ENCODE data around the gene WDR81.
"Not testable (repeated sequence)": the region's sequence is repeated elsewhere in the genome, so short reads cannot be mapped to it uniquely, and the experiment has no call there.

The WDR81 gene

GRCh38 chr17:1713878-1714426 lies 10.6 kb upstream of the WDR81 start:
- DNase-seq, result no peak

GRCh38 chr17:1714427-1714979 lies 10.0 kb upstream of the WDR81 start:
- peak; percentile 76 for DNase-seq

- peak; percentile 84 for DNase-seq
Measured at GRCh38 chr17:1714980-1715802, 9.3 kb upstream of the WDR81 start.

DNA sequence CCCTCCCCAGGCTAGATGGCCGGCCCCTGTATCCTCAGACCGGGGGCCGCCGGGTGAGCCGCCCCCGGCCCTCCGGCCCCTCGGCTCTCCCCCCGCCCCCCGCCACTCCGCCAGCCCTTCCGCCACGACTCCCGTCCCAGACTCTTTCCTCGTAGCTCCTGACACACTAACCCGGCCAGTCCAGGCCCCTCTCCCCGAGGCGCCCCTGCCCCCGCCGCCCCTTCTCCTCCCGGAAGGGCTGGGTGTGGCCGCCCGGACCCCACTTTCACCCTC lies 8.8 kb upstream of the WDR81 start:
- DNase-seq, result no peak

- peak; percentile 100 for DNase-seq
Measured at GRCh38 chr17:1716076-1716911, 8.2 kb upstream of the WDR81 start.

DNA sequence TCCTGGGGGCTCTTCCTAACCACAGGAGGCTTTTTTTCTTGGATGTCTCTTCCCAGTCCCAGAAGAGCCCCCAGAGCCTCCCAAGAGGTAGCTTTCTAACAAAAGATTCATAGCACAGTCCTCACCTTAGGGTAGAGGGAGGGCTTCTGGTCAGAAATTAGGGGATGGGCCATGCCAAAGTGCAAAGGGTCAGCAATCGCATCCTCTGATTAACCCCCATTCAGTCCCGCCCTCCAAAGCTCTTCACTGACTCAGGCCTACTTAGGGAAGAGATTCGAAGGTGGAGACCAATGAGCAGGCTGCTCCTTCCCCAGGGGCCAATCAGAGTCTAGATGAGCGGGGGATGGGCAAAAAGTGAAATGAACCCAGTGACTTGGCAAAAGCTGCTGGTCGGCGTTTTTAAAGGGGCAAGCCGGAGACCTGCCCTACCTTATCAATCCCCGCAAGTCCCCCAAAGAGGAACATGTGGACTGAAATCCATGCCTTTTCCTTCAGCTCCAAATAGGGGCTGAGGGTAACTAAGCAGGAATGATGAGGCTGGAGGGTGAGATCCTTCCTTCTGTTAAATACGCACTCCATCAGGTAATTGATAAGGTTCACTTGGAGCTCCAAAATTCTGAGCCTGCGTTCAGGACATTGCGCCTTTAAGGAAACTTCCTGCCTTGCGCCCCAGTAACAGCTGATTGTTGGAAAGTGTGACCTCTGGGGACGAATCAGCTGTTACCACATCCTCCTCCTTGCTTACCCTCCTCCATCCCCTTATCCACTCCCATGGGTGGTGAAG lies 7.4 kb upstream of the WDR81 start:
- DNase-seq, result peak; percentile 93

DNA sequence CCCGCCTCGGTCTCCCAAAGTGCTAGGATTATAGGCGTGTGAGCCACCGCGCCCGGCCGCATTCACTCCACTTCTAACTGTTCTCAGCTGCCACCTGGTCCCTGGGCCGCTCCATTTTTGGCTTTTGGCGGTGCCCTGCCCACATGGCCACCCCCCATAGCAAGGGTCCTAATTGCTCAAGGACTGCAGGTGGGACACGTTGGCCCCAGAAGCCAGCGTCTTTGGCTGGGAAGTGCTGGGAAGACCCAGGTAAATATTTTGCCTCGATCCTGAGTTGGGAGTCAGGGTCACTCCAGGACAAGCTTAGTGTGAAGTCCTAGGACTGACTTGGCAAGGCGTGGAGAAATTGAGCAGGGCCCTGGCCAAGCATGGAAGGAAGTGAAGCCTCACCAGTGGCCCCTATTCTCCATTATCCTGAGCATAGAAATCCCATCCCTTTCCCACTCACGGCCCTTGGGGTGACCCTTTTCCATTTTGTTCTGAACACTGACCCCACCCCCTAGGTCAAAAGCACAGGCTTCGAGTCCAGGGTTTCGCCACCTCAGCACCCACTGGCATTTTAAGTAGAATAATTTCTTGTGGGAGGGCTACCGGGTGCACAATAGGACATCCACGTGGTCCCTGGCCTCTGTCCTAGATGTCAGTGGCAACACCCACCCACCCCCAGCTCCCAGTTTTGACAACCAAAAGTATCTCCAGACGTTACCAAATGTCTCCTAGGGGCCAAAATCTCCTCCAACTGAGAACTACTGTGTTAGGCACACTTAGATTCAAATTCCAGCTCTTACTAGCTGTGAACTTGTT lies 5.9 kb upstream of the WDR81 start:
- DNase-seq, result no peak

DNA sequence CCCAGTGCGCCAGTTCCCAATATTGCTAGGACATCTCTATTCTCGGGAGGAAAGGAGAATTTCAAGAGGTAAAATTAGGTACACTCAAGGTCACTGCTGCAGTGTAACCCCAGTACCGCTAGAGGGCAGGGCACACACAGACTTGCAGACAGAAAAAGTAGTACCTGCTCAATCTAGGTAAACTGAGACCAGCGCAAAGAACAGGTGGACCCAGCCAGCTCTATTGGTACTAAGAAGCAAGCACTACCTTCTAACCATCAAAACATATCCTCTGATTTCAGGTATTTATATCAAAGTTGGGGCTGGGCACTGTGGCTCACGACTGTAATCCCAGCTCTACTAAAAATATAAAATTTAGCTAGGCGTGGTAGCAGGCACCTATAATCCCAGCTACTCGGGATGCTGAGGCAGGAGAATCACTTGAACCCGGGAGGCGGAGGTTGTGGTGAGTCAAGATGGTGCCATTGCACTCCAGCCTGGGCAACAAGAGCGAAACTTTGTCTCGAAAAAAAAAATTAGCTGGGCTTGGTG lies 3.6 kb upstream of the WDR81 start:
- peak; percentile 89 for DNase-seq

- DNase-seq, result not testable (repeated sequence)
Measured at GRCh38 chr17:1722022-1722421, 2.5 kb upstream of the WDR81 start.

DNA sequence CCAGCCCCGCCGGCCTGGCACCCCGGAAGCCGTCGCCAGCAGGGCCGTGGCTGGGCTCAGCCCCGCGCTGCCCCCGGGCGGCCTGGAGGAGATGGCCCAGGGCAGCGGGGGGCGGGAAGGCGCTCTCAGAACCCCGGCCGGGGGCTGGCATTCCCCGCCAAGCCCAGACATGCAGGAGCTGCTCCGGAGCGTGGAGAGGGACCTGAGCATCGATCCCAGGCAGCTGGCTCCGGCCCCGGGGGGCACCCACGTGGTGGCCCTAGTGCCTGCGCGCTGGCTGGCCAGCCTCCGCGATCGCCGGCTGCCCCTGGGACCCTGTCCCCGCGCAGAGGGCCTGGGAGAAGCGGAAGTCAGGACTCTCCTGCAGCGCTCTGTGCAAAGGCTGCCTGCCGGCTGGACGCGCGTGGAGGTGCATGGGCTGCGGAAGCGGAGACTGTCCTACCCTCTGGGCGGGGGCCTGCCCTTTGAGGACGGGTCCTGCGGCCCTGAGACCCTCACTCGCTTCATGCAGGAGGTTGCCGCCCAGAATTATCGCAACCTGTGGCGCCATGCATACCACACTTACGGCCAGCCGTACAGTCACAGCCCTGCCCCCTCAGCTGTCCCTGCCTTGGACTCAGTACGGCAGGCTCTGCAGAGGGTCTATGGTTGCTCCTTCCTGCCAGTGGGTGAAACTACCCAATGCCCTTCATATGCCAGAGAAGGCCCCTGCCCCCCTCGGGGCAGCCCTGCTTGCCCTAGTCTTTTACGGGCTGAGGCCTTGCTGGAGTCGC lies 551 bp downstream of the WDR81 start:
- no peak for DNase-seq

GRCh38 chr17:1725642-1726511 lies 1.4 kb downstream of the WDR81 start:
- DNase-seq, result no peak

GRCh38 chr17:1726626-1727257 lies 2.2 kb downstream of the WDR81 start:
- no peak for DNase-seq

DNA sequence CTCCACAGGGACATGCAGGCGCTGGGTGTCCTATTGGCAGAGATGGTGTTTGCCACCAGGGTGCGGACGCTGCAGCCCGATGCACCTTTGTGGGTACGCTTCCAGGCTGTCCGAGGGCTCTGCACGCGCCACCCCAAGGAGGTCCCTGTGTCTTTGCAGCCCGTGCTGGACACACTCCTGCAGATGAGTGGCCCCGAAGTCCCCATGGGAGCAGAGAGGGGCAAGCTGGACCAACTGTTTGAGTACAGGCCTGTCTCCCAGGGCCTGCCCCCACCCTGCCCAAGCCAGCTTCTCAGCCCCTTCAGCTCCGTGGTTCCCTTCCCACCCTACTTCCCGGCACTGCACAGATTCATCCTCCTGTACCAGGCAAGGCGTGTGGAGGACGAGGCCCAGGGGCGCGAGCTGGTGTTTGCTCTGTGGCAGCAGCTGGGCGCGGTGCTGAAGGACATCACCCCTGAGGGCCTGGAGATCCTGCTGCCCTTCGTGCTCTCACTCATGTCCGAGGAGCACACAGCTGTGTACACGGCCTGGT lies 2.8 kb downstream of the WDR81 start:
- DNase-seq, result no peak

DNA sequence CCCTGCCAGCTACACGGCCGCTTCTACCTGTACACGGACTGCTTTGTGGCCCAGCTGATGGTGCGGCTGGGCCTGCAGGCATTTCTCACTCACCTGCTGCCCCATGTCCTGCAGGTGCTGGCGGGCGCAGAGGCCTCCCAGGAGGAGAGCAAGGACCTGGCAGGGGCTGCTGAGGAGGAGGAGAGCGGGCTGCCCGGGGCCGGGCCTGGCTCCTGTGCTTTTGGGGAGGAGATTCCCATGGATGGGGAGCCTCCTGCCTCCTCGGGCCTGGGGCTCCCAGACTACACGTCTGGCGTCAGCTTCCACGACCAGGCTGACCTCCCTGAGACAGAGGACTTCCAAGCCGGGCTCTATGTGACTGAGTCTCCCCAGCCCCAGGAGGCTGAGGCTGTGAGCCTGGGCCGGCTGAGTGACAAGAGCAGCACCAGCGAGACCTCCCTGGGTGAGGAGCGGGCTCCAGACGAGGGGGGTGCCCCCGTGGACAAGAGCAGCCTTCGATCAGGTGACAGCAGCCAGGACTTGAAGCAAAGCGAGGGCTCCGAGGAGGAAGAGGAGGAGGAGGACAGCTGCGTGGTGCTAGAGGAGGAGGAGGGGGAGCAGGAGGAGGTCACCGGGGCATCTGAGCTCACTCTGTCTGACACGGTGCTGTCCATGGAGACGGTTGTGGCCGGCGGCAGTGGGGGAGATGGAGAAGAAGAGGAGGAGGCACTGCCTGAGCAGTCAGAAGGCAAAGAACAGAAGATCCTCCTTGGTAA lies 3.5 kb downstream of the WDR81 start:
- DNase-seq, result no peak

- DNase-seq, result no peak
Measured at GRCh38 chr17:1729966-1730325, 5.4 kb downstream of the WDR81 start.

- DNase-seq, result no peak
Measured at GRCh38 chr17:1730326-1731193, 6.1 kb downstream of the WDR81 start.

- no peak for DNase-seq
Measured at GRCh38 chr17:1731194-1731506, 6.6 kb downstream of the WDR81 start.

Measured in activated effector memory CD4-positive, alpha-beta T cell treated with anti-CD3 and anti-CD28 coated beads, Interleukin-2, amount 50 U/mL, for 16 hours (primary cell).